HepG2 (cell line): ENCODE measurements around the gene RSPH9. TPM values are rescaled to one million over a fixed set of nuclear protein-coding genes. Genes with fewer than 3 reads are reported as not detected.

Experiments used
- ATAC-seq: fragments of 200-7000 bp; cut with Tn5 transposase; 3 replicates; pipeline ENCODE4 v1.9.1; 2020; ENCODE audit warnings: mild to moderate bottlenecking, moderate library complexity
- BruUV-seq: library from RNA; stranded (reverse); fragments of 400-500 nt; replicated peaks from 2 replicates; lab custom pipeline; 2021; lab: Mats Ljungman, UMichigan
- CTCF ChIA-PET: fragments of 300-600 bp; formaldehyde crosslinking; extraction: SDS; loops from one replicate; lab custom pipeline; 2021; ENCODE audit warnings: low total read pairs, inconsistent platforms, low intra/inter-chr PET ratio; lab: Yijun Ruan, JAX
- POLR2A ChIA-PET: fragments of 350-600 bp; sonication (Branson Sonifier 250); formaldehyde crosslinking; loops from one replicate; lab custom pipeline; 2020; ENCODE audit warnings: antibody characterized with exemption, inconsistent platforms; lab: Yijun Ruan, JAX
- DNase-seq: peaks from one replicate; pipeline ENCODE4 v3.0.0-alpha.2; 2015; ENCODE audit warnings: low spot score
- FAIRE-seq: peaks from 3 replicates; lab custom pipeline; 2011; peaks lifted over from hg19 to GRCh38; lab: Jason Lieb, UNC
- H2AFZ ChIP-seq: one replicate; pipeline ENCODE4 v1.6.1; 2011; ENCODE audit warnings: low read length, inconsistent platforms
- H3K27ac ChIP-seq: fragments of 300-600 bp; 3 replicates; pipeline ENCODE4 v1.8.0; 2011; ENCODE audit warnings: mixed run types, mild to moderate bottlenecking, mixed read lengths, low read length, inconsistent platforms; ENCODE audit not compliant: insufficient read depth; ENCODE audit errors: extremely low read length
- H3K27me3 ChIP-seq, 2 experiments: fragments of 200-600 bp in 1 of 2; 2 replicates in 1 of 2; 3 replicates in 1 of 2; pipeline versions ENCODE4 v1.6.0 to v1.8.0; 2011; ENCODE audit warnings: low read length in 2 of 2, mild to moderate bottlenecking in 2 of 2, moderate library complexity in 2 of 2, inconsistent platforms in 1 of 2; ENCODE audit not compliant: insufficient read depth in 2 of 2, control insufficient read depth in 1 of 2
- H3K36me3 ChIP-seq, 2 experiments: fragments of 200-600 bp in 1 of 2; replicated peaks in 1 of 2; 2 replicates in 1 of 2; 3 replicates in 1 of 2; pipeline versions ENCODE4 v1.5.1 to v1.8.0; 2011; ENCODE audit warnings: low read length in 2 of 2, inconsistent platforms in 1 of 2; ENCODE audit not compliant: insufficient read depth in 2 of 2, control insufficient read depth in 1 of 2
- H3K4me1 ChIP-seq: 2 replicates; pipeline ENCODE4 v1.5.1; 2012; ENCODE audit warnings: low read length, inconsistent platforms; ENCODE audit not compliant: insufficient read depth
- H3K4me2 ChIP-seq: 2 replicates; pipeline ENCODE4 v1.6.0; 2011; ENCODE audit warnings: low read depth, low read length, inconsistent platforms
- H3K4me3 ChIP-seq, 3 experiments: fragments of 200-600 bp in 1 of 3; sonication (generic), shearing (Covaris generic) in 1 of 3; replicated peaks in 1 of 3; 2 replicates each; pipeline ENCODE4 v1.5.1; 2011 to 2016; ENCODE audit warnings: low read length in 3 of 3, inconsistent platforms in 2 of 3, low read depth in 2 of 3, mild to moderate bottlenecking in 2 of 3, control low read depth in 1 of 3, mixed read lengths in 1 of 3; ENCODE audit not compliant: insufficient read depth in 1 of 3
- H3K79me2 ChIP-seq: one replicate; pipeline ENCODE4 v1.6.1; 2011; ENCODE audit warnings: low read length, inconsistent platforms; ENCODE audit not compliant: insufficient read depth
- H3K9ac ChIP-seq: 2 replicates; pipeline ENCODE4 v1.6.0; 2011; ENCODE audit warnings: mild to moderate bottlenecking, low read depth, low read length, inconsistent platforms; ENCODE audit not compliant: insufficient read depth
- H3K9me3 ChIP-seq: 2 replicates; pipeline ENCODE4 v1.5.1; 2012; ENCODE audit warnings: mild to moderate bottlenecking, low read length
- H4K20me1 ChIP-seq: 2 replicates; pipeline ENCODE4 v1.6.0; 2011; ENCODE audit warnings: inconsistent platforms, mild to moderate bottlenecking, low read length, moderate library complexity; ENCODE audit not compliant: insufficient read depth
- AGO2 ChIP-seq: fragments of 200-400 bp; formaldehyde crosslinking; optimal IDR thresholded peaks from 2 replicates; pipeline ENCODE3; 2017; ENCODE audit warnings: mild to moderate bottlenecking, low read depth, low read length, moderate library complexity
- ARNTL ChIP-seq: sonication (generic); formaldehyde crosslinking; IDR thresholded peaks from 2 replicates; pipeline ENCODE4 v1.4.0; 2020; ENCODE audit warnings: mild to moderate bottlenecking, missing genetic modification reagents
- NRL ChIP-seq: sonication (generic); formaldehyde crosslinking; IDR thresholded peaks from 2 replicates; pipeline ENCODE4 v1.5.0; 2020; ENCODE audit warnings: missing genetic modification reagents, mild to moderate bottlenecking, moderate library complexity, borderline replicate concordance
- POLR2AphosphoS5 ChIP-seq: IDR thresholded peaks from 2 replicates; pipeline ENCODE4 v1.6.1; 2012; ENCODE audit warnings: low read depth, low read length
- TMF1 ChIP-seq: sonication (generic); formaldehyde crosslinking; IDR thresholded peaks from 2 replicates; pipeline ENCODE4 v1.8.1; 2022; ENCODE audit warnings: low read depth, missing genetic modification reagents
- ZMAT3 ChIP-seq: sonication (generic); formaldehyde crosslinking; conservative IDR thresholded peaks from 2 replicates; pipeline ENCODE4 v1.7.0; 2021; ENCODE audit warnings: missing genetic modification reagents
- ZNF670 ChIP-seq: sonication (generic); formaldehyde crosslinking; IDR thresholded peaks from 2 replicates; pipeline ENCODE4 v1.8.0; 2022; ENCODE audit warnings: mild to moderate bottlenecking, missing genetic modification reagents, borderline replicate concordance
- ZNF879 ChIP-seq: sonication (generic); formaldehyde crosslinking; IDR thresholded peaks from 2 replicates; pipeline ENCODE4 v1.8.1; 2023; ENCODE audit warnings: missing genetic modification reagents
- WGBS: methylation state at CpG from one replicate; pipeline ENCODE4 v1.1.6; 2017; ENCODE audit warnings: low lambda C conversion rate; 5-methylcytosine and 5-hydroxymethylcytosine counted together
- in situ Hi-C: cut with HindIII; loops from 2 replicates; pipeline ENCODE4 v1.10.0; 2017; ENCODE audit warnings: low pct_unique_long_range_greater_than_20kb; ENCODE audit not compliant: extremely low pct_ligation_motif_present
- intact Hi-C: fragments of 100-400 bp; cut with micrococcal nuclease; formaldehyde crosslinking; loops from one replicate; pipeline ENCODE4 v1.10.0; 2022; ENCODE audit not compliant: unreplicated experiment
- polyA plus RNA-seq, 8 experiments: library from polyadenylated mRNA; depleted of rRNA in 3 of 8; stranded (reverse) in 7 of 8; unstranded in 1 of 8; fragments of >200 nt; fragmentation: Illumina TruSeq in 4 of 8; extraction: Trizol in 4 of 8; gene quantifications; 2 replicates each; pipeline versions ENCODE4 v1.2.1 to v1.2.3, GENCODE V29; 2011 to 2016; ENCODE audit warnings: low read depth in 4 of 8, missing spikeins in 1 of 8, mixed read lengths in 1 of 8; ENCODE audit not compliant: insufficient read depth in 1 of 8
- total RNA-seq, 5 experiments: library from RNA; depleted of rRNA; stranded (reverse); fragments of >200 nt; fragmentation: Illumina TruSeq; extraction: Trizol; gene quantifications; 2 replicates each; pipeline ENCODE4 v1.2.3, GENCODE V29; 2016; ENCODE audit warnings: low read depth in 1 of 5
- TF ChIP-seq, protein P1 (sequence below): sonication (generic); formaldehyde crosslinking; IDR thresholded peaks from 2 replicates; pipeline ENCODE4 v1.8.1; 2023; ENCODE audit warnings: missing genetic modification reagents, mild to moderate bottlenecking, borderline replicate concordance
- TF ChIP-seq, protein P2 (sequence below): sonication (generic); formaldehyde crosslinking; IDR thresholded peaks from 2 replicates; pipeline ENCODE4 v1.8.1; 2023; ENCODE audit warnings: mild to moderate bottlenecking, inconsistent platforms, moderate library complexity, missing genetic modification reagents, borderline replicate concordance
- TF ChIP-seq, protein P3 (sequence below): sonication (generic); formaldehyde crosslinking; IDR thresholded peaks from 2 replicates; pipeline ENCODE4 v1.5.0; 2020; ENCODE audit warnings: mild to moderate bottlenecking, missing genetic modification reagents
- TF ChIP-seq, protein P4 (sequence below): sonication (generic); formaldehyde crosslinking; IDR thresholded peaks from 2 replicates; pipeline ENCODE4 v1.5.0; 2020; ENCODE audit warnings: missing genetic modification reagents, mild to moderate bottlenecking, borderline replicate concordance
- TF ChIP-seq, protein P5 (sequence below): sonication (generic); formaldehyde crosslinking; IDR thresholded peaks from 2 replicates; pipeline ENCODE4 v1.4.0; 2020; ENCODE audit warnings: missing genetic modification reagents

RSPH9 gene
- total and polyA plus RNA-seq, 2 of the 13 experiments (the other 11 are each of a cell fraction or from before 2014, with no cell fraction given) = 0.04 TPM; not detected in 1

DNA sequence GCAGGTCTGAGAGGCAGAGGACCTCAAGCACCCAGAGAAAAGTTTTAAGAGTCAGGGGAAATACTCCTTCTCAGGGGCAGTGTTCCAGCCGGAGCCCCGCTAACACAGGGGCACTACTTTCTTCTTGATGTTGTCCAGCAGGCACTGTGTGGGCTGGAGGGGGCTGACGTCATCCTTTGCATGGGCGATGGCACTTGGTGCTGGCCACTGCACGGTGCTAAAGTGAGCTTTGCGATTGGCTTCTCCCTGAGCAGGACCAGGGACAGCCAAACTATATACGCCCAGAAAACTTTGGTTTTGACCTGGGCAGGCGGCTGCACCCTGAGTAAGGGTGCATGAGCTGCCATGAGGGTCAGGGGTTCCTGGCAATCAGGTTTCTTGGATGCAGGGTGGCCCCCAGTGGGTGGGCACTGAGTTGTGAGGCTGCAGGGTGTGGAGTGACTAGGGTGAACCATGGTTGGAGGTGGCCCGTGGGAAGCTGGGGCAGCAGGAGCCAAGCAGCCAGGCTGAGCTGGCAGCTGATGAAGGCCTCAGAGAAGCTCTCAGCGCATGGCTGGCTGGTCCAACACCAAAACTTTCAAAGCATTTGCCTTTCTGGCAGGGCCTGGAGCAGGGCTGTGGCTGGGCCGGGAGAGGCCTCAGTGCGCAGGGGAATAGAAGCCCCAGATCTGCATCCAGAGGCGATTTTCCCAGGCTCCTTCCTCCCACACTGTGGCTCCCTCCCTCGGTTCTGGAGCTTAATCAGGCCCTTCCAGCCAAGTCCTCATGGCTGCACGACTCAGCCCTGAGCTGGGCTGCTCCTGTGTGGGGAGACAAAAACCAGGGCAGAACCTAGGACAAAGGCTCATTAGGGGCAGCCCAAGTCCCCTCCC, 24.4 kb downstream of the RSPH9 start:
- 91% methylated on average over 9 of the region's 15 CpGs for WGBS
- in situ Hi-C loops = loop anchor here (5.0 kb wide), 1 partner anchor 408 kb away; no protein-coding TSS in a partner anchor
- intact Hi-C loops = loop anchor here (5.0 to 10.0 kb wide), 3 partner anchors 64 to 183 kb away; no protein-coding TSS in a partner anchor
- DNase-seq (no peak), ATAC-seq (no peak), FAIRE-seq (no peak)
- no peak overlapping the region for H3K4me2 ChIP-seq
- BruUV-seq = TSS peak; percentile 22
- H3K4me1 ChIP-seq = peaks cover 79% of the 10 kb centered on the region
- CTCF ChIA-PET = interaction anchor here (1.0 to 1.2 kb wide), 3 partner anchors 30 to 105 kb away, joined by 3 read pairs; no protein-coding TSS in a partner anchor
- no peaks in the 10 kb centered on the region for H3K9me3 ChIP-seq
- H2AFZ ChIP-seq = no peak overlapping the region
- no peaks in the 10 kb centered on the region for H4K20me1 ChIP-seq
- POLR2A ChIA-PET = interaction anchor here (1.1 to 7.5 kb wide), 5 partner anchors 34 to 257 kb away, joined by 3 to 55 read pairs (median 6); partner anchors contain the start of genes GTPBP2, MAD2L1BP and VEGFA
- no peak overlapping the region; the same call in 1 of the 2 replicates for H3K9ac ChIP-seq
- H3K79me2 ChIP-seq = no peaks in the 10 kb centered on the region
- no peak overlapping the region for H3K4me3 ChIP-seq
- H3K36me3 ChIP-seq = peaks cover 11 to 22% of the 10 kb centered on the region in 2 experiments
- H3K27ac ChIP-seq = no peak overlapping the region
- peaks cover 2 to 18% of the 10 kb centered on the region in 2 experiments; a peak in 4 of 5 replicates for H3K27me3 ChIP-seq
- TF ChIP-seq, protein P1, sequence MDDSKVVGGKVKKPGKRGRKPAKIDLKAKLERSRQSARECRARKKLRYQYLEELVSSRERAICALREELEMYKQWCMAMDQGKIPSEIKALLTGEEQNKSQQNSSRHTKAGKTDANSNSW = no peak
- TF ChIP-seq, protein P2, sequence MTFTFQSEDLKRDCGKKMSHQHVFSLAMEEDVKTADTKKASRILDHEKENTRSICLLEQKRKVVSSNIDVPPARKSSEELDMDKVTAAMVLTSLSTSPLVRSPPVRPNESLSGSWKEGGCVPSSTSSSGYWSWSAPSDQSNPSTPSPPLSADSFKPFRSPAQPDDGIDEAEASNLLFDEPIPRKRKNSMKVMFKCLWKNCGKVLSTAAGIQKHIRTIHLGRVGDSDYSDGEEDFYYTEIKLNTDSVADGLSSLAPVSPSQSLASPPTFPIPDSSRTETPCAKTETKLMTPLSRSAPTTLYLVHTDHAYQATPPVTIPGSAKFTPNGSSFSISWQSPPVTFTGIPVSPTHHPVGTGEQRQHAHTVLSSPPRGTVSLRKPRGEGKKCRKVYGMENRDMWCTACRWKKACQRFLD (CRISPR knock-in tag) = 0 out of 2 replicates have a peak, but pooled peaks have one; percentile 31
- 0 out of 2 replicates have a peak, but pooled peaks have one; percentile 55 for TF ChIP-seq ZNF670 (CRISPR knock-in tag)
- TF ChIP-seq, protein P3, sequence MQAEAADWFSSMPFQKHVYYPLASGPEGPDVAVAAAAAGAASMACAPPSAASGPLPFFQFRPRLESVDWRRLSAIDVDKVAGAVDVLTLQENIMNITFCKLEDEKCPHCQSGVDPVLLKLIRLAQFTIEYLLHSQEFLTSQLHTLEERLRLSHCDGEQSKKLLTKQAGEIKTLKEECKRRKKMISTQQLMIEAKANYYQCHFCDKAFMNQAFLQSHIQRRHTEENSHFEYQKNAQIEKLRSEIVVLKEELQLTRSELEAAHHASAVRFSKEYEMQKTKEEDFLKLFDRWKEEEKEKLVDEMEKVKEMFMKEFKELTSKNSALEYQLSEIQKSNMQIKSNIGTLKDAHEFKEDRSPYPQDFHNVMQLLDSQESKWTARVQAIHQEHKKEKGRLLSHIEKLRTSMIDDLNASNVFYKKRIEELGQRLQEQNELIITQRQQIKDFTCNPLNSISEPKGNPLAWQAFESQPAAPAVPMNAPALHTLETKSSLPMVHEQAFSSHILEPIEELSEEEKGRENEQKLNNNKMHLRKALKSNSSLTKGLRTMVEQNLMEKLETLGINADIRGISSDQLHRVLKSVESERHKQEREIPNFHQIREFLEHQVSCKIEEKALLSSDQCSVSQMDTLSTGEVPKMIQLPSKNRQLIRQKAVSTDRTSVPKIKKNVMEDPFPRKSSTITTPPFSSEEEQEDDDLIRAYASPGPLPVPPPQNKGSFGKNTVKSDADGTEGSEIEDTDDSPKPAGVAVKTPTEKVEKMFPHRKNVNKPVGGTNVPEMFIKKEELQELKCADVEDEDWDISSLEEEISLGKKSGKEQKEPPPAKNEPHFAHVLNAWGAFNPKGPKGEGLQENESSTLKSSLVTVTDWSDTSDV = peak; percentile 75; the same call in 1 of the 2 replicates
- 0 out of 2 replicates have a peak, but pooled peaks have one; percentile 39 for TF ChIP-seq NRL (CRISPR knock-in tag)
- TF ChIP-seq, protein P4, sequence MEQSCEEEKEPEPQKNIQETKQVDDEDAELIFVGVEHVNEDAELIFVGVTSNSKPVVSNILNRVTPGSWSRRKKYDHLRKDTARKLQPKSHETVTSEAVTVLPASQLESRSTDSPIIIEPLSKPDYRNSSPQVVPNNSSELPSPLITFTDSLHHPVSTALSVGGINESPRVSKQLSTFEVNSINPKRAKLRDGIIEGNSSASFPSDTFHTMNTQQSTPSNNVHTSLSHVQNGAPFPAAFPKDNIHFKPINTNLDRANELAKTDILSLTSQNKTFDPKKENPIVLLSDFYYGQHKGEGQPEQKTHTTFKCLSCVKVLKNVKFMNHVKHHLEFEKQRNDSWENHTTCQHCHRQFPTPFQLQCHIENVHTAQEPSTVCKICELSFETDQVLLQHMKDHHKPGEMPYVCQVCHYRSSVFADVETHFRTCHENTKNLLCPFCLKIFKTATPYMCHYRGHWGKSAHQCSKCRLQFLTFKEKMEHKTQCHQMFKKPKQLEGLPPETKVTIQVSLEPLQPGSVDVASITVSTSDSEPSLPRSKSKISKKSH (CRISPR knock-in tag) = peak; percentile 55; the same call in 1 of the 2 replicates
- peak; percentile 96 for TF ChIP-seq AGO2
- TF ChIP-seq, protein P5, sequence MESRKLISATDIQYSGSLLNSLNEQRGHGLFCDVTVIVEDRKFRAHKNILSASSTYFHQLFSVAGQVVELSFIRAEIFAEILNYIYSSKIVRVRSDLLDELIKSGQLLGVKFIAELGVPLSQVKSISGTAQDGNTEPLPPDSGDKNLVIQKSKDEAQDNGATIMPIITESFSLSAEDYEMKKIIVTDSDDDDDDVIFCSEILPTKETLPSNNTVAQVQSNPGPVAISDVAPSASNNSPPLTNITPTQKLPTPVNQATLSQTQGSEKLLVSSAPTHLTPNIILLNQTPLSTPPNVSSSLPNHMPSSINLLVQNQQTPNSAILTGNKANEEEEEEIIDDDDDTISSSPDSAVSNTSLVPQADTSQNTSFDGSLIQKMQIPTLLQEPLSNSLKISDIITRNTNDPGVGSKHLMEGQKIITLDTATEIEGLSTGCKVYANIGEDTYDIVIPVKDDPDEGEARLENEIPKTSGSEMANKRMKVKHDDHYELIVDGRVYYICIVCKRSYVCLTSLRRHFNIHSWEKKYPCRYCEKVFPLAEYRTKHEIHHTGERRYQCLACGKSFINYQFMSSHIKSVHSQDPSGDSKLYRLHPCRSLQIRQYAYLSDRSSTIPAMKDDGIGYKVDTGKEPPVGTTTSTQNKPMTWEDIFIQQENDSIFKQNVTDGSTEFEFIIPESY (CRISPR knock-in tag) = peak; percentile 69; the same call in 1 of the 2 replicates
- TF ChIP-seq ZMAT3 (CRISPR knock-in tag) = peak; percentile 56; the same call in 1 of the 2 replicates
- 0 out of 2 replicates have a peak, but pooled peaks have one; percentile 20 for TF ChIP-seq POLR2AphosphoS5
- TF ChIP-seq ARNTL (CRISPR knock-in tag) = no peak
- 0 out of 2 replicates have a peak, but pooled peaks have one; percentile 53 for TF ChIP-seq ZNF879
- 0 out of 2 replicates have a peak, but pooled peaks have one; percentile 6 for TF ChIP-seq TMF1 (CRISPR knock-in tag)
